C4-2B (cell line): Measurements from ENCODE around the gene ADAMTS14.

Experiments
- ZFX ChIP-seq: fragments of 450-650 bp; IDR thresholded peaks from 2 replicates; pipeline ENCODE4 v1.6.1; 2017
- TF ChIP-seq, protein P1 (sequence below): fragments of 450-650 bp; conservative IDR thresholded peaks from 2 replicates; pipeline ENCODE4 v1.5.1; 2017; ENCODE audit warnings: mild to moderate bottlenecking

DNA sequence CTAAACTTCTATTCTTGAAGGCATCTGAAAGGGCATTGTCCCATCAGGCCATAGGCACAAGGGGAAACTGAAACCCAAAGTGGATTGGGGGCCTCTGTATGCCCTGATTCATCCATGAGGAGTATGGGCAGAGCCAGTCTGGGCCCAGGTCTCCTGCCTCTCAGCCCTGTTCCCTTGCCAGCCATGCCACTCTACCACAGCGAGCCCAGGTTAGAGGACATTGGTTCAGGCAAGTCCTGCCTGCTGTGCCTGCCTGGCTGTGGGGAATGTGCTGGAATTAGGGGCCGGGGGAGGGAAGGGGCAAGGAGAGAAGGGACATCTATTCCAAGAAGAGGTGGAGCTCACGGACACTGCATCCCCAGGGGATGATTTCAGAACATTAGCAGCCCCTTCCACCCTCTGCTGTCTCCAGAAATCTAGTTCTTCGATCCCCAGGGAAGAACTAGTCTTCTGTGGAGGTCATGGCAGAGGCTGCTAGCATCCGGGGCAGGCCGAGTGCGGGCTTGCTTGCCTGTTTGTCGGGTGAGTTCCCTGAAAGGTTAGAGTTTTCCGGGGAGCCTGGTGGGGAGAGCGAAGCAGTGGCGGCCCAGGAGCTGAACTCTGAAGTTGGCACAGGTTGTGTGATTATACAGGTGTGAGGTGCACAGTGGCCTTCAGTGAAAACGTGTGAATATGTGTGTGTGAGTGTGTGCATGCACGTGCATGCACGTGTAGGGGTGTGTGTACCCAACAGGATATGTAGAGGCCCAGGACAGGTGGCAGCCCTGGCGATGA is 75.1 kb downstream of the ADAMTS14 start:
- TF ChIP-seq, protein P1, sequence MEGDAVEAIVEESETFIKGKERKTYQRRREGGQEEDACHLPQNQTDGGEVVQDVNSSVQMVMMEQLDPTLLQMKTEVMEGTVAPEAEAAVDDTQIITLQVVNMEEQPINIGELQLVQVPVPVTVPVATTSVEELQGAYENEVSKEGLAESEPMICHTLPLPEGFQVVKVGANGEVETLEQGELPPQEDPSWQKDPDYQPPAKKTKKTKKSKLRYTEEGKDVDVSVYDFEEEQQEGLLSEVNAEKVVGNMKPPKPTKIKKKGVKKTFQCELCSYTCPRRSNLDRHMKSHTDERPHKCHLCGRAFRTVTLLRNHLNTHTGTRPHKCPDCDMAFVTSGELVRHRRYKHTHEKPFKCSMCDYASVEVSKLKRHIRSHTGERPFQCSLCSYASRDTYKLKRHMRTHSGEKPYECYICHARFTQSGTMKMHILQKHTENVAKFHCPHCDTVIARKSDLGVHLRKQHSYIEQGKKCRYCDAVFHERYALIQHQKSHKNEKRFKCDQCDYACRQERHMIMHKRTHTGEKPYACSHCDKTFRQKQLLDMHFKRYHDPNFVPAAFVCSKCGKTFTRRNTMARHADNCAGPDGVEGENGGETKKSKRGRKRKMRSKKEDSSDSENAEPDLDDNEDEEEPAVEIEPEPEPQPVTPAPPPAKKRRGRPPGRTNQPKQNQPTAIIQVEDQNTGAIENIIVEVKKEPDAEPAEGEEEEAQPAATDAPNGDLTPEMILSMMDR: no peak
- no peak for TF ChIP-seq ZFX
